GM19463 (cell line): ENCODE data around the gene ARFIP1.

Experiments
- ATAC-seq: cut with Tn5 transposase; IDR thresholded peaks from one replicate; pipeline ENCODE4 v1.9.1; 2021; ENCODE audit warnings: mild to moderate bottlenecking, moderate library complexity; ENCODE audit not compliant: unreplicated experiment

The ARFIP1 gene

GRCh38 chr4:152959080-152959479 is 179.3 kb downstream of the ARFIP1 start:
- ATAC-seq = no peak

- no peak for ATAC-seq
These were observed 180.3 kb downstream of the ARFIP1 start for GRCh38 chr4:152960082-152960481.

DNA sequence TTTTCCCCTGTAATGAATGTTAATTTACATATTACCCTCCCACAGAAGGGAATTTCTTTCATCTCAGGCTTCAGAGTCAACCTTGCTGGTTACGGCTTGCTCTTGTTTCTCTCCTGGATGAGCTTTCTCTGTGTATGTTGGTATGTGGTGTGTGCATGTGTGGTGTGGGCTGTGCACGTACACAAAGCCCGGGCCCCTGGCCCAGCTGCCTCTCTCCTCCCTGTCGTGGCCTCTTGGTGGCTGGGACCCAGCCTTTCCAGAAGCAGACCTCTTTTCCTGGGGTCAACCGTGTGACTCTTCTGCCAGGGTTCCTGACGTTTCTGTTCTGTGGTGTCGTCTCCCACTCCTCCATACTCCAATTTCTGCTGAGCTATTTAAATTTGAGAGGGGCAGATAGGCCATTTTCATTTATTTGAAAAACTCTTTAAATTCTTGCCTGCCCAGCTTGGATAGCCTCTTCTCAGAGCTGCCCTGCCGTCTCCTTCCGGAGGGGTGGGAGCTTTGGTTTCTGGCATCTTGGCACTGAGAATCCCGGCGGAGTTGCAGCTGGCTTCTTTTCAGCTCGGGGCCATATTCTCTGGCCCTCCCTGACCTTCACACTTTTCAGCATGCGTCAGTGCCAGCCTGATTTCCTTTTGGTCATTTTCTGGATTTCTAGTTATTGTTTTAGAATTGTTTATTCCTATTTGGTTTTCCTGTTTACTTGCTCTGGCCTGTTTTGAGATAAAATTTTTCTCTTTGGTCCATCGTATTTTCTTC is 181.4 kb downstream of the ARFIP1 start:
- ATAC-seq = no peak

DNA sequence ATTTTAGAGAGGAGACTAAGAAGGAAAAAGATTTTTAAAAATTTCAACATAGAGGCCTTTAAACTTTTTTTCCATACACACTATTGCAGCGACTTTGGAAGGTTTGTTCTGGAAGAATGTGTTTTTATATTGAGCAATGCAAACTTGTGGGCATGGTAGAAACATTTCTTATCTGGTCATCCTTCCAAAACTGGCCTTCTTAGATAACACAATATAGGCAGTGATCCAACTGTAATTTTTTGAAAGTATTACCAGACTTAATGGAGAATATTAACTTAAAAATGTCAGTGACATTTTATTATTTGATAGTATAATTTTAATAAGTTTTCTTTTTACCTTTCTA is 182.0 kb downstream of the ARFIP1 start:
- no peak for ATAC-seq
